ENCODE results near the gene SNAPC5.

GRCh38 chr15:66462627-66463026, 34.9 kb downstream of the SNAPC5 start:
- TF ChIP-seq CTCF (conservative IDR thresholded peaks at IDR 0.05; ENCODE audit: low read depth in 2 of 2) (no peak), EZH2phosphoT487 (IDR thresholded peaks at IDR 0.05; ENCODE audit: unreplicated experiment) (no peak), EZH2 (IDR thresholded peaks at IDR 0.05; ENCODE audit: low read depth, unreplicated experiment) (no peak), REST (IDR thresholded peaks at IDR 0.05; ENCODE audit: unreplicated experiment) (no peak), POLR2AphosphoS5 (IDR thresholded peaks at IDR 0.05; ENCODE audit: low read depth) (no peak), CREB1 (CRISPR knock-in tag; IDR thresholded peaks at IDR 0.05; ENCODE audit: low read depth) (no peak), NANOG (IDR thresholded peaks at IDR 0.05; ENCODE audit: borderline replicate concordance) (no peak), ETS1 (IDR thresholded peaks at IDR 0.05) (no peak)
